PC-3 (cell line): ENCODE results near the gene TASL.

Experiments used
- EZH2 ChIP-seq: fragments of 300-600 bp; sonication (generic); IDR thresholded peaks from one replicate; pipeline ENCODE4 v1.6.1; 2017; ENCODE audit warnings: antibody characterized with exemption, mild to moderate bottlenecking, low read length; ENCODE audit not compliant: unreplicated experiment
- TF ChIP-seq, protein P1 (sequence below): fragments of 300-600 bp; sonication (generic); conservative IDR thresholded peaks from 2 replicates; pipeline ENCODE4 v1.5.1; 2017; ENCODE audit warnings: antibody characterized with exemption, low read depth, mild to moderate bottlenecking, low read length

GRCh38 chrX:30620125-30620524 is 42.6 kb upstream of the TASL start:
- TF ChIP-seq, protein P1, sequence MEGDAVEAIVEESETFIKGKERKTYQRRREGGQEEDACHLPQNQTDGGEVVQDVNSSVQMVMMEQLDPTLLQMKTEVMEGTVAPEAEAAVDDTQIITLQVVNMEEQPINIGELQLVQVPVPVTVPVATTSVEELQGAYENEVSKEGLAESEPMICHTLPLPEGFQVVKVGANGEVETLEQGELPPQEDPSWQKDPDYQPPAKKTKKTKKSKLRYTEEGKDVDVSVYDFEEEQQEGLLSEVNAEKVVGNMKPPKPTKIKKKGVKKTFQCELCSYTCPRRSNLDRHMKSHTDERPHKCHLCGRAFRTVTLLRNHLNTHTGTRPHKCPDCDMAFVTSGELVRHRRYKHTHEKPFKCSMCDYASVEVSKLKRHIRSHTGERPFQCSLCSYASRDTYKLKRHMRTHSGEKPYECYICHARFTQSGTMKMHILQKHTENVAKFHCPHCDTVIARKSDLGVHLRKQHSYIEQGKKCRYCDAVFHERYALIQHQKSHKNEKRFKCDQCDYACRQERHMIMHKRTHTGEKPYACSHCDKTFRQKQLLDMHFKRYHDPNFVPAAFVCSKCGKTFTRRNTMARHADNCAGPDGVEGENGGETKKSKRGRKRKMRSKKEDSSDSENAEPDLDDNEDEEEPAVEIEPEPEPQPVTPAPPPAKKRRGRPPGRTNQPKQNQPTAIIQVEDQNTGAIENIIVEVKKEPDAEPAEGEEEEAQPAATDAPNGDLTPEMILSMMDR, result no peak
- TF ChIP-seq EZH2, result no peak
